WTC11 (cell line): ENCODE measurements around the gene IL1F10. TPM values are rescaled to one million over a fixed set of nuclear protein-coding genes. Genes with fewer than 3 reads are reported as not detected.

Source experiments
- ATAC-seq: fragments of 200-7000 bp; cut with Tn5 transposase; 2 replicates; pipeline ENCODE4 v1.10.0; 2021; ENCODE audit warnings: mild to moderate bottlenecking, moderate library complexity
- CTCF ChIA-PET: fragments of 300-600 bp; sonication (Branson Sonifier 250); formaldehyde crosslinking; loops from one replicate; lab custom pipeline; 2021; ENCODE audit warnings: antibody characterized with exemption; lab: Charles Lee
- POLR2A ChIA-PET: fragments of 350-600 bp; sonication (Branson Sonifier 250); formaldehyde crosslinking; loops from one replicate; lab custom pipeline; 2021; ENCODE audit warnings: antibody characterized with exemption; lab: Charles Lee
- DNase-seq: peaks from one replicate; pipeline ENCODE4 v3.0.0; 2021; ENCODE audit warnings: low spot score
- H3K27ac Mint-ChIP-seq: 2 replicates; pipeline ENCODE4 v1.8.0; 2021; ENCODE audit warnings: mixed read lengths
- H3K27me3 Mint-ChIP-seq: 2 replicates; pipeline ENCODE4 v1.8.0; 2021; ENCODE audit warnings: low read depth, mild to moderate bottlenecking, moderate library complexity, mixed read lengths
- H3K36me3 Mint-ChIP-seq: 2 replicates; pipeline ENCODE4 v1.8.0; 2021; ENCODE audit warnings: mixed read lengths
- H3K4me1 Mint-ChIP-seq: 2 replicates; pipeline ENCODE4 v1.8.0; 2022; ENCODE audit warnings: mixed read lengths
- H3K4me3 Mint-ChIP-seq: 2 replicates; pipeline ENCODE4 v1.8.0; 2021; ENCODE audit warnings: mild to moderate bottlenecking, moderate library complexity, mixed read lengths
- H3K9me3 Mint-ChIP-seq: 2 replicates; pipeline ENCODE4 v1.8.0; 2021; ENCODE audit warnings: mixed read lengths
- ARID4B ChIP-seq: sonication (generic); formaldehyde crosslinking; IDR thresholded peaks from 2 replicates; pipeline ENCODE4 v1.8.0; 2023; ENCODE audit warnings: missing genetic modification reagents, mild to moderate bottlenecking, borderline replicate concordance
- CBFB ChIP-seq: sonication (generic); formaldehyde crosslinking; IDR thresholded peaks from 2 replicates; pipeline ENCODE4 v1.8.1; 2022; ENCODE audit warnings: mild to moderate bottlenecking, low read depth, missing genetic modification reagents
- CREB1 ChIP-seq: sonication (generic); formaldehyde crosslinking; IDR thresholded peaks from 2 replicates; pipeline ENCODE4 v1.8.0; 2023; ENCODE audit warnings: mild to moderate bottlenecking, missing genetic modification reagents
- EMX1 ChIP-seq: fragments of 250-450 bp; sonication (Bioruptor Pico); IDR thresholded peaks from 2 replicates; pipeline ENCODE4 v1.8.0; 2021; ENCODE audit warnings: mild to moderate bottlenecking
- IRF1 ChIP-seq: sonication (generic); formaldehyde crosslinking; IDR thresholded peaks from 2 replicates; pipeline ENCODE4 v1.8.0; 2023; ENCODE audit warnings: missing genetic modification reagents
- IRF2 ChIP-seq: sonication (generic); formaldehyde crosslinking; IDR thresholded peaks from 2 replicates; pipeline ENCODE4 v1.8.0; 2022; ENCODE audit warnings: low read depth, missing genetic modification reagents, borderline replicate concordance
- JAZF1 ChIP-seq: fragments of 250-450 bp; sonication (Bioruptor Pico); IDR thresholded peaks from 2 replicates; pipeline ENCODE4 v1.9.0; 2021; ENCODE audit warnings: moderate library complexity, mild to moderate bottlenecking, inconsistent platforms
- JUN ChIP-seq: sonication (generic); formaldehyde crosslinking; IDR thresholded peaks from 2 replicates; pipeline ENCODE4 v1.8.0; 2023; ENCODE audit warnings: mild to moderate bottlenecking, missing genetic modification reagents
- KAT7 ChIP-seq: sonication (generic); formaldehyde crosslinking; IDR thresholded peaks from 2 replicates; pipeline ENCODE4 v1.8.1; 2023; ENCODE audit warnings: missing genetic modification reagents, mild to moderate bottlenecking, borderline replicate concordance
- MXD4 ChIP-seq: fragments of 250-450 bp; sonication (Bioruptor Pico); IDR thresholded peaks from 2 replicates; pipeline ENCODE4 v1.8.0; 2021; ENCODE audit warnings: mild to moderate bottlenecking, moderate library complexity, borderline replicate concordance
- NFATC4 ChIP-seq: fragments of 250-450 bp; sonication (Bioruptor Pico); IDR thresholded peaks from 2 replicates; pipeline ENCODE4 v1.9.0; 2021; ENCODE audit warnings: mild to moderate bottlenecking
- TCF7 ChIP-seq: sonication (generic); formaldehyde crosslinking; IDR thresholded peaks from 2 replicates; pipeline ENCODE4 v1.8.0; 2022; ENCODE audit warnings: mild to moderate bottlenecking, low read depth, missing genetic modification reagents, moderate library complexity
- TEAD1 ChIP-seq: sonication (generic); formaldehyde crosslinking; IDR thresholded peaks from 2 replicates; pipeline ENCODE4 v1.8.0; 2022; ENCODE audit warnings: mild to moderate bottlenecking, missing genetic modification reagents
- TP53 ChIP-seq: sonication (generic); formaldehyde crosslinking; IDR thresholded peaks from 2 replicates; pipeline ENCODE4 v1.8.1; 2023; ENCODE audit warnings: mild to moderate bottlenecking, missing genetic modification reagents
- ZBTB21 ChIP-seq: sonication (generic); formaldehyde crosslinking; IDR thresholded peaks from 2 replicates; pipeline ENCODE4 v1.8.1; 2023; ENCODE audit warnings: mild to moderate bottlenecking, missing genetic modification reagents, borderline replicate concordance
- ZMAT4 ChIP-seq: fragments of 250-450 bp; sonication (Bioruptor Pico); IDR thresholded peaks from 2 replicates; pipeline ENCODE4 v1.9.0; 2021; ENCODE audit warnings: mild to moderate bottlenecking
- ZNF232 ChIP-seq: sonication (generic); formaldehyde crosslinking; IDR thresholded peaks from 2 replicates; pipeline ENCODE4 v1.8.0; 2022; ENCODE audit warnings: mild to moderate bottlenecking, missing genetic modification reagents
- ZNF281 ChIP-seq: sonication (generic); formaldehyde crosslinking; IDR thresholded peaks from 2 replicates; pipeline ENCODE4 v1.8.0; 2023; ENCODE audit warnings: mild to moderate bottlenecking, missing genetic modification reagents
- ZNF512 ChIP-seq: sonication (generic); formaldehyde crosslinking; IDR thresholded peaks from 2 replicates; pipeline ENCODE4 v1.8.1; 2022; ENCODE audit warnings: missing genetic modification reagents, borderline replicate concordance
- total RNA-seq: library from RNA; stranded (reverse); gene quantifications from 3 replicates; pipeline ENCODE4 v1.2.3, GENCODE V29; 2021

Gene IL1F10
- total RNA-seq, 1 experiment from 2014 or later = not detected

GRCh38 chr2:113085542-113085941, 17.8 kb downstream of the IL1F10 start:
- CTCF ChIA-PET = interaction anchor here (2.5 kb wide), 1 partner anchor 113 kb away, joined by 11 read pairs; no protein-coding TSS in a partner anchor

More at GRCh38 chr2:113085542-113085941, 17.8 kb downstream of the IL1F10 start:
- Mint-ChIP-seq H3K9me3 (no peaks in the 10 kb centered on the region), H3K4me3 (no peak overlapping the region), H3K4me1 (no peaks in the 10 kb centered on the region), H3K36me3 (no peaks in the 10 kb centered on the region), H3K27me3 (peaks cover 17% of the 10 kb centered on the region)
- TF ChIP-seq JUN (CRISPR knock-in tag) (no peak), ZNF281 (no peak), CREB1 (CRISPR knock-in tag) (no peak), EMX1 (no peak), KAT7 (CRISPR knock-in tag) (no peak), JAZF1 (CRISPR knock-in tag) (no peak), ZNF512 (CRISPR knock-in tag) (no peak), IRF1 (CRISPR knock-in tag) (no peak), NFATC4 (CRISPR knock-in tag) (no peak), CBFB (CRISPR knock-in tag) (no peak), MXD4 (CRISPR knock-in tag) (no peak), ZNF232 (no peak), TP53 (CRISPR knock-in tag) (no peak), ZMAT4 (CRISPR knock-in tag) (no peak), TEAD1 (CRISPR knock-in tag) (no peak), ARID4B (CRISPR knock-in tag) (no peak), TCF7 (CRISPR knock-in tag) (no peak), IRF2 (CRISPR knock-in tag) (no peak), ZBTB21 (no peak)
- TF ChIP-seq, all 79 proteins: peak for 0
- H3K27ac Mint-ChIP-seq = no peak overlapping the region
- no peak for DNase-seq
- POLR2A ChIA-PET = no interaction called here
- no peak for ATAC-seq
